GM18517 (cell line): ENCODE data around the gene SLC19A3.
A peak's percentile ranks its signal among the peaks of the same experiment; 100 is the strongest.
"Not testable (repeated sequence)": the region's sequence is repeated elsewhere in the genome, so short reads cannot be mapped to it uniquely, and the experiment has no call there.

Experiments used
- ATAC-seq: cut with Tn5 transposase; IDR thresholded peaks from one replicate; pipeline ENCODE4 v1.9.1; 2021; ENCODE audit warnings: mild to moderate bottlenecking, moderate library complexity; ENCODE audit not compliant: unreplicated experiment

Gene SLC19A3

GRCh38 chr2:227717687-227718567 lies at the start of gene SLC19A3:
Gene SLC19A3, minus strand, starts transcription at chr2:227718028. Its CDS starts 15,710 bp downstream, at chr2:227702318.
- no peak for ATAC-seq

- peak; percentile 89 for ATAC-seq
These were observed 48.6 kb upstream of the SLC19A3 start for GRCh38 chr2:227766373-227766883.

GRCh38 chr2:227765788-227766372 lies 48.1 kb upstream of the SLC19A3 start:
- ATAC-seq, result peak; percentile 25

GRCh38 chr2:227761740-227762476 lies 44.1 kb upstream of the SLC19A3 start:
- ATAC-seq, result no peak

- no peak for ATAC-seq
These were observed 41.7 kb upstream of the SLC19A3 start for GRCh38 chr2:227759411-227760118.

GRCh38 chr2:227756261-227756660 lies 38.4 kb upstream of the SLC19A3 start:
- ATAC-seq, result not testable (repeated sequence)

- ATAC-seq, result no peak
These were observed 30.3 kb upstream of the SLC19A3 start for GRCh38 chr2:227748079-227748478.

GRCh38 chr2:227745594-227745993 lies 27.8 kb upstream of the SLC19A3 start, which contains the start of gene SCYGR8:
Gene SCYGR8, plus strand, starts transcription at chr2:227745894. Its CDS starts 0 bp downstream, at chr2:227745894.
- ATAC-seq, result no peak

- not testable (repeated sequence) for ATAC-seq
These were observed 22.9 kb upstream of the SLC19A3 start for GRCh38 chr2:227740705-227741104.

- ATAC-seq, result no peak
These were observed 21.5 kb upstream of the SLC19A3 start for GRCh38 chr2:227739351-227739750.

GRCh38 chr2:227728035-227728434 lies 10.2 kb upstream of the SLC19A3 start, which contains the start of gene SCYGR7:
Gene SCYGR7, plus strand, starts transcription at chr2:227728335. Its CDS starts 0 bp downstream, at chr2:227728335.
- no peak for ATAC-seq

- ATAC-seq, result no peak
These were observed 6.7 kb upstream of the SLC19A3 start, which contains the start of gene SCYGR6 for GRCh38 chr2:227724394-227725039. Gene SCYGR6, minus strand, starts transcription at chr2:227724757. Its CDS starts 0 bp downstream, at chr2:227724757.

GRCh38 chr2:227722821-227723220 lies 5.0 kb upstream of the SLC19A3 start:
- not testable (repeated sequence) for ATAC-seq

- no peak for ATAC-seq
These were observed 2.9 kb upstream of the SLC19A3 start for GRCh38 chr2:227720680-227721079.

- ATAC-seq, result no peak
These were observed 1.8 kb upstream of the SLC19A3 start for GRCh38 chr2:227719641-227720040.

GRCh38 chr2:227716501-227716900 lies 1.3 kb downstream of the SLC19A3 start:
- ATAC-seq, result no peak

- ATAC-seq, result no peak
These were observed 4.5 kb downstream of the SLC19A3 start for GRCh38 chr2:227713291-227713690.

- ATAC-seq, result no peak
These were observed 6.8 kb downstream of the SLC19A3 start for GRCh38 chr2:227710986-227711385.

GRCh38 chr2:227707390-227707789 lies 10.4 kb downstream of the SLC19A3 start:
- ATAC-seq, result no peak

- ATAC-seq, result no peak
These were observed 11.0 kb downstream of the SLC19A3 start for GRCh38 chr2:227706859-227707258.
